ENCODE data around the gene CCDC50.

DNA sequence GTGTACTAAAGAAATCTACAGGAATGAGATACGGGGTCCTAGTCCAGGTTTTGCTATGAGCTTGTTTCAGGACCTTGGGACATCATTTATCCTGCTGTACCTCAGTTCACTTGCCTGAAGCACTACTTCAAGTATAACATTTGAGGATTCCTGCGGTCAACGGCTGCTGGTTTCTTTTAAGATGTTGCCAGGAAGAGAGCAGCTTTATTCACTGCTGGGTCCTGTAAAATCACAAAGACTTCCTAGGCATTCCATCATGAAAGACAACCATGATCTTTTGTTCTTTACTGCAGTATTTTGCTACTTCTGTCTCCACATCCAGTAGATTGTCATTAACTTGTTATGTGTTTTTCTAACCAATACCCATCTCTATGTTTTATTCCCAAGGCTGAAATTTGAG, 70.7 kb downstream of the CCDC50 start:
- TF ChIP-seq, protein P1, sequence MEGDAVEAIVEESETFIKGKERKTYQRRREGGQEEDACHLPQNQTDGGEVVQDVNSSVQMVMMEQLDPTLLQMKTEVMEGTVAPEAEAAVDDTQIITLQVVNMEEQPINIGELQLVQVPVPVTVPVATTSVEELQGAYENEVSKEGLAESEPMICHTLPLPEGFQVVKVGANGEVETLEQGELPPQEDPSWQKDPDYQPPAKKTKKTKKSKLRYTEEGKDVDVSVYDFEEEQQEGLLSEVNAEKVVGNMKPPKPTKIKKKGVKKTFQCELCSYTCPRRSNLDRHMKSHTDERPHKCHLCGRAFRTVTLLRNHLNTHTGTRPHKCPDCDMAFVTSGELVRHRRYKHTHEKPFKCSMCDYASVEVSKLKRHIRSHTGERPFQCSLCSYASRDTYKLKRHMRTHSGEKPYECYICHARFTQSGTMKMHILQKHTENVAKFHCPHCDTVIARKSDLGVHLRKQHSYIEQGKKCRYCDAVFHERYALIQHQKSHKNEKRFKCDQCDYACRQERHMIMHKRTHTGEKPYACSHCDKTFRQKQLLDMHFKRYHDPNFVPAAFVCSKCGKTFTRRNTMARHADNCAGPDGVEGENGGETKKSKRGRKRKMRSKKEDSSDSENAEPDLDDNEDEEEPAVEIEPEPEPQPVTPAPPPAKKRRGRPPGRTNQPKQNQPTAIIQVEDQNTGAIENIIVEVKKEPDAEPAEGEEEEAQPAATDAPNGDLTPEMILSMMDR (IDR thresholded peaks at IDR 0.05; ENCODE audit: insufficient read depth, low read length, poor library complexity, severe bottlenecking): no peak
- no peak for TF ChIP-seq EZH2phosphoT487 (conservative IDR thresholded peaks at IDR 0.05; ENCODE audit: low read length)

Measured in SU-DHL-6 (cell line).